Measurements from ENCODE around the gene STRN3.
"Not testable (repeated sequence)": the region's sequence is repeated elsewhere in the genome, so short reads cannot be mapped to it uniquely, and the experiment has no call there.

Gene STRN3

GRCh38 chr14:30903285-30904124 lies 122.7 kb downstream of the STRN3 start:
- DNase-seq: no peak

GRCh38 chr14:30897121-30897520 lies 129.1 kb downstream of the STRN3 start:
- DNase-seq: not testable (repeated sequence)

DNA sequence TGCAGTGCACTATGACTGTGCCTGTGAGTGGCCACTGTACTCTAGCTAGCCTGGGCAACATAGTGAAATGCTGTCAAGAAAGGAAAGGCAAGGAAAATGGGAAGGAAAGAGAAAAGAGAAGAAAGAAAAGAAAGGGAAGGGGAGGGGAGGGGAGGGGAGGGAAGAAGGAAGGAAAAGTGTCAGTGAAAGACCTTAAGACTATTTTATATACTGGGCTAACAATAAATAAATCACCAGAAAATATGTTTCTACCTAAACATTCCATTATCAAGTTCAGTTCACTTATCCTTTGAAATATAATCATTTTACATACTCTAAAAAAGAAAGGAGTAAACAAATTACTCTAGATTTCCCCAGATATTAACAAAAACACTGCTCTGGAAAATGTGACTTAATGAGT lies 129.7 kb downstream of the STRN3 start:
- DNase-seq: no peak

GRCh38 chr14:30894923-30895515 lies 131.2 kb downstream of the STRN3 start:
- DNase-seq: no peak

DNA sequence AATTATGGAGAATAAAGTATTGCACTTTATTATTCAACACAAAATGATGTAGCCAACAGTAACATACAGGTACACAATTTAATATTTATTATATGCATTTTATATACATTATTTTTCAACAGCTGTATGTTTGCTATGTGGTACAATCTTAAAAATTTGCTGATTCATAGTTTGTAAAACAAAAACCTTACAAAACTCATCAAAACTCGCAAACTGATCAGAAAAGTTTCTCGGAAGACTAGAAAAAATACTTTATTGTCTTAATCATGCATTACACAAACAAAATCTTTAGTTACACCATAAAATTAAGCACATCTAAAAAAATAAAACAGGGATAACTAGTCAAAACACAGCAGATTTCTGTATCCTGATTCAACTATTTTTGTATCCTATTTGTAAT lies 132.4 kb downstream of the STRN3 start:
- no peak for DNase-seq

GRCh38 chr14:30889244-30889594 lies 137.0 kb downstream of the STRN3 start:
- DNase-seq: no peak

GRCh38 chr14:30888480-30889243 lies 137.5 kb downstream of the STRN3 start:
- DNase-seq: no peak

- DNase-seq: no peak
Observed at GRCh38 chr14:30885840-30886740, 140.1 kb downstream of the STRN3 start.

DNA sequence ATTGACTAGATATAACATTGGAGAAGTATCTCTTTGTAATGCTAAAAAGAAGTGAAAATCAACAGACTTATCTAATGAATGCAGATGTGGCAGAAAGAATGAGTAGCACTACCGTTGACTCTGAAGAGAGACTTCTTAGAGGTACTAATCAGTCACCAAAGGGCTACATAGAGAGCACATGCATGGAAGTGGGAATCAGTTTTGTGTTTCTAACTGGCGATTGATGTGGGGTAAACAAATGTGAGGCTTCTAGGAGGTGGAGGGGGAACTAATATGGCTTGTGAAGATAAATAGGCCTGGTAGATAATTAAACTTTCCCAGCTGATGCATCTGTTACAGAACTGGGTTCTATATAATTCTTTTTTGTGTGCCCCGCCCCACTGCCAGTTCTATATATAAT lies 141.3 kb downstream of the STRN3 start:
- DNase-seq: no peak

DNA sequence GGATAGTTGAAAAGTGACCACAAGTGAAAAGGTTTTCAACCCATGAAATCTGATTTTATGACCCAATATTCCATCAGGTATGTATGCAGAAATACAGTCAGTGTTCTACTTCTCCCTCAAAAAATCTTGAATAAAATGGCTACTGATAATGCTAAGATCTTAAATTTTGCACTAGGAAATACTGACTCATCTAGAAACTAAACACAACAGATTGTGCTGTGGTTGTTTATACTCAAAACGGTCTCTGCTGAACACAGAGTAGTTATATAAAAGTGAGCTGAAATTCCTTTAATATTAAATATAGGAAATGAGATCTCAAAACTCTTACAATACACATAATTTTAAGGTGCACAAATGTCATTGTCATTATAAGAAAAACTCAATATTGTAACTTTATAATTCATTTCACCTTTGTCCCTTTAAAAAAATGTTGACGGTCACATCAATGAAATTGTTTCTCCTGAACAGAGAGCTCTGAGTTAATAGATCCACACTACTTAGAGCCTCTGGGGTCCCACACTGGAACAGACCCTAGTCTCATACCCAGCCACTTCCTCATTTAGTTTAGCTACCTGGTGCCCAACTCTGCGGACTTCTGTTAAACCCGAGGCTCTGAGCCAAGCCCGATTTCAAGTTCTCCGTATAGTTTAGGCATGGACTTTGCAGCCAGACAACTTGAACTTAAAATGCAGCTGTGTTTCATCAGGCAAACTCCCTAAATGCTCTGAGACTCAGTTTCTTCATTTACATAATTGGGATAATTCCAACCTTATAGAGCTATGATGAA lies 142.5 kb downstream of the STRN3 start:
- DNase-seq: no peak

DNA sequence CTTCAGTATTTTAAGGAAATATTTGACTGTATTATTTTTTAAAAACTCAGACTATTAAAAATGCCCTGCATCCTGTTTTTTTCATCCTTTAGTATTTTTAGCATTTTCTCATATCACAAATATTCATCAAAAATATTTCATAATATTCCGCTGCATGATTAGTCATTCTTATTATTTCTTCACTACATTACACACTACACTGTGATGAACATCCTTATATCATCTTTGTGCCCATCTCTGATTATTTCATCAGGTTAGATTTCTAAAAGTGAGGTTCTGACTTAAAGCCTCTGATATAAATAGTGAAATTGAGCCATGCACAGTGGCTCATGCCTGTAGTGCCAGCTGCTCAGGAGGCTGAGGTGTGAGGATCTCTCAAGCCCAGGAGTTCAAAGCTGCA lies 143.7 kb downstream of the STRN3 start:
- DNase-seq: no peak

GRCh38 chr14:30876692-30877091 lies 149.5 kb downstream of the STRN3 start:
- no peak for DNase-seq

DNA sequence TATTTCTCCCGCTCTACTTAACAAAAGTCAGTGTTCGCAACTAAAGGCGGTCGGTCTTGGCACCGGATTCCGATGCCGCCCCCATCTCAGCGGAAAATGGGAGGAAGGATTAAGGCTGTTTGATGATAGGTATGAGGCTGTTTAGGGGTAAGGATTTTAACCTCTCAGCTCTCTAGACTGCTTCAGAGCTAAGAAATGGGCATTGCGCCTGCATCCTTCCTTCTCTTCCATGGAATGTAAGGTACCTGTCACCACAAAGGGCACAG lies 150.5 kb downstream of the STRN3 start:
- no peak for DNase-seq

DNA sequence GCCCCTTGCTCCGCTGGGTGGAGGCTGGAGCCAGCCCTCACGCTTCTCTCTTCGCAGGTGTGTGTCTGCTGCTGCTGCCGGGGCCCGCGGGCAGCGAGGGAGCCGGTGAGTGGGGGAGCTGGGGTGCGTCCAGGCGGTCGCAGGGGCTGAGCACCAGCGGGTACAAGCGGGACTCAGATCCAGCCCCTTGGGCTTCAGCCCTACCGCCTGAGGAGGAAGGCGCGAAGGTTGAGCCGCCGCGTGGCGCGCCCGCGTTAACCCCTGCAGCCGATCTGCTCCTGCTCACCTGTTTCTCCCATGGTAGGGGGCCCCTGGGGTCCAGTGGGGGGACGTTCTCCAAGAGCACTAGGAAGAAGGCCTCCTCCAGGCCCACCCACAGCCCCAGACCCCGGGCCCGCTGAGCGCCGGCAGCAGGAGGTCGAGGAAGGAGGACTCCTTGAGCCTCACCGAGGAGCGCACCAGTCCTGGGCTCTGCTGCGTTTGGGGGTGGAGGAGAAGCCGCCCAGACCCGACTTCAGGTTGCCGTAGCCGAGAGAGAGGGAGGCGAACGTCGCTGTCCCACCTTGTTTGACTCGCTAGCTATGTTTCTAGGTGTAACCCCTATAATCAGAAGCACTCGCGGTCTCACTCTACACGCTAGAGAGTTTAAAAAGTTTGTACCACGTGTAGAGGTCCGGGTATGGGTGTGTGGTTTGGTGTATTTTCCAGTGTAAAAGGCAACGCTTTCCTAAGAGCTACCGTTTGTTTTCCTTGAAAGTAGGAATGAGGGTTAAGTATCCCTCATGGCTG lies 151.0 kb downstream of the STRN3 start:
- peak; percentile 28 for DNase-seq

DNA sequence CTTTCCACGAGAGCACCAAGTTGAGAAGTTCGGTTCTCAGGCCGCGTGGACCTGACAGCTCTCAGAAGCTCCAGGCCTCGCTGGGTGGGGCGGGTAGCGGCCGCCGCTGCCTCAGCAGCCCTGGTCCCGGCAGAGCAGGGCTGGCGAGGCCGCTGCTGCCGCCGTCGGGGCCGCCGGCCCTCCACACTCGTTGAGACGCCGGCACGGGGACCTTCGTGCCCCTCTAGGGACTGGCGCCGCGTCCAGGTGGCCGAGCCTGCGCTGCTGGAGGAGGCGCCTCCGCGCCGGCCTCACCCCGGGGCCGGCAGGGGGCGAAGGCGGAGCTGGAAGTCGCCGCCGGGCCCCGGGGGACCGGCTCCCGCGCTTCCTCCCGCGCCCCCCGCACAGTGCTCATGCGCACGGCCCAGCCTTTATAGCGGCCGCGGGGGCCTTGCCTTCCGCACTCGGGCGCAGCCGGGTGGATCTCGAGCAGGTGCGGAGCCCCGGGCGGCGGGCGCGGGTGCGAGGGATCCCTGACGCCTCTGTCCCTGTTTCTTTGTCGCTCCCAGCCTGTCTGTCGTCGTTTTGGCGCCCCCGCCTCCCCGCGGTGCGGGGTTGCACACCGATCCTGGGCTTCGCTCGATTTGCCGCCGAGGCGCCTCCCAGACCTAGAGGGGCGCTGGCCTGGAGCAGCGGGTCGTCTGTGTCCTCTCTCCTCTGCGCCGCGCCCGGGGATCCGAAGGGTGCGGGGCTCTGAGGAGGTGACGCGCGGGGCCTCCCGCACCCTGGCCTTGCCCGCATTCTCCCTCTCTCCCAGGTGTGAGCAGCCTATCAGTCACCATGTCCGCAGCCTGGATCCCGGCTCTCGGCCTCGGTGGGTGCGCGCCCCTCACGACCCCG lies 151.8 kb downstream of the STRN3 start, which contains the start of gene COCH:
COCH (plus strand) TSS at position 440 of the 879 bp plus-strand sequence; CDS start at position 820, 380 bp downstream.
- peak; percentile 44 for DNase-seq

DNA sequence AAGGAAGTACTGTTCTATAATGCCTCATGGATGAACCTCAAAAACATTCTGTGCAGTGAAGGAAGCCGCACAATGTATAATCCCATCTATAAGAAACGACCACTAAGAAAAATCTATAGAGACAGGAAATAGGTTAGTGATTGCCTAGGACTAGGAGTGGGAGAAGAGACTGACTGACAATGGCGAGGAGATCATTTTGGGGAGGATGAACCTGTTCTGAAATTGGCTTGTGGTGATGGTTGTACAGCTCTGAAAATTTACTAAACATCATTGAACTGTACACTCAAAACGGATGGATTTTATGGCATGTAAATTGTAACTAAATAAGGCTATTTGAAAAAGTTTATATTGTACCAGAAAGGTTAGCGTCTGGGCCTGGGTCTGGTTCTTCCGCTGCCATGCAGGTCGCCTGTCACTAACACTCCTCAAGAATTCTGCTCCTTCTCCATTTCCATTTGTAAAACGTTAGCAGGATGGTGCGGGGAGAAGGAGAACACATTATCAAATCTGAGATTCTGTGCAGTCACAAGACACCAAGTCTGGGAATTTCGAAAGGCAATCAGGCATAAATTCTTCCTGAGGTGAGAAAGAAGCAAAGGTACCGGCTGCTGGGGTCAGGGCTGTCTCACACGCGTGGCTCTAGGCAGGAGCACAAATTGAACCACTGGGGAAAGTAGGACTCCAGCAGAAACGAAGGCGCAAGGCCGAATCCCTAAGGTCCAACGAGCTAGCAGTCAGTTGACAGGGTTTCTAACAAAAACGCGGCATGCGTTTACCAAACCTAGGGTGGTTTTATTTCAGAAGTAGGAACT lies 152.7 kb downstream of the STRN3 start:
- DNase-seq: no peak

DNA sequence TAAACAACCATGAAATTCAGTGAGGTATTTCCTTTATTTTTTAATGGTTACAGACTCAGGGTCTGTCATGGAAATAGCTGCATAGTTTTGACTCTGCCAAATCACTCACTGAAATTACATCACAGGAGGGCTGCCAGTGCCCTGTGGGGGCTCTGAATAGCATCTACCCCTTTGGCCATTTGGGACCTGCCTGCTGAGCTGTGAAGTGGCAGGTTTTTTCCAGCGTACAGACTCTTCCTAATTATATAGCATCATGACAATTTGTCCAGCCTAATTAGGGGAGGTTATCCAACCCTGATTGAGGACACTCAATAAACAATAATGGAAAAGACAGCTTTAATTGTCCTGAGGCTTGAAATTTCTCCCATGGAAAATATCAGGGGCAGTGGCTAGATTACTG lies 153.6 kb downstream of the STRN3 start:
- DNase-seq: no peak

DNA sequence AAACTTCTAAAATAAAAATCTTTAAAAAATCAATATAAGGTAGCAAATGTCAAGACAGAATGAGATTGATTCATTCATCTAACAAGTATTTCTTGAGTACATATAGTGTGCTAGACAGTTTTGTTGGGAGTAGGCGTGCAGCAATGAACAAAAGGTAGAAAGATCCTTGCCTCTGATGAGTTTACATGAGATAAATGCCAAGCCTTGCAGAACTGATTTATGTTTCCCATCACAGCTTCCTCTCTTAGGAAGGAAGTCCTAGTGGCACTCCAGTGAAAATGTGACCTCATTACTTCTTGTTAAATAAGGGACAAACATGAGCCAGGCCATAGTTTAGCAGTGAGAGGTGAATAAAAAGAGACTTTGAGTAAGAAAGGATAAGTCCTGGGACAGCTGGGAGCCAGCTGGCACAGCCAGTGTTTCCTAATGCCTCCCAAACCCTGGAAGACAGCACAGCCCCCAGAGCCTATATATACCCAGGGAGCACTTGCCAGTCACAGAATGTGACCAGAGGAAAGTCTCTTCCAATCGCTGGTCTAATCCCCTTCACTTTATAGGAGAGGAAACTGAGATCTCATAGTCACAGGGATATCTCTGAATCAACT lies 156.5 kb downstream of the STRN3 start:
- no peak for DNase-seq

DNA sequence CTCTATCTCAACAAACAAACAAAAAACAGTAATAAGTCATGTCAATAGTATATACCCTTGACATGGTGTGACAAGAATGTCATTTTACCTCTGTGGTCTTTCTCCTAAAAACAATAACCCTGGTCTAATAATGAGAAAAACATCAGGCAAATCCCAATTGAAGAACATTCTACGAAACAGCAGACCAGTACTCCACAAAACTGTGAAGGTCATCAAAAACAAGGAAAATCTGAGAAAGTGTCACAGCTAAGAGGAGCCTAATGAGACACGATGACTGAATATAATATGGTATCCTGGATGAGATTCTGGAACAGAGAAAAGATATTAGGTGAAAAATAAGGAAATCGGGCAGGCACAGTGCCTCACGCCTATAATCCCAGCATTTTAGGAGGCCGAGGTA lies 157.4 kb downstream of the STRN3 start:
- DNase-seq: no peak

Data from femur (tissue), 1 donor.